ENCODE results near the gene MCF2L2. TPM values are rescaled to one million over a fixed set of nuclear protein-coding genes. Genes with fewer than 3 reads are reported as not detected.

MCF2L2 gene
- total and polyA plus RNA-seq, 5 donors from 2014 or later = 2.1 to 20.7 (median 4.0) TPM

- H3K27me3 Mint-ChIP-seq = no peaks in the 10 kb centered on the region
- H3K27ac Mint-ChIP-seq = no peak overlapping the region
- no peak for DNase-seq
Measured at GRCh38 chr3:183381673-183382072, 46.7 kb downstream of the MCF2L2 start.

GRCh38 chr3:183381179-183381578, 47.2 kb downstream of the MCF2L2 start:
- Histone ChIP-seq H3K4me3 (ENCODE audit: low read depth, low read length) (no peak overlapping the region), H3K27me3 (ENCODE audit: control insufficient read depth, insufficient read depth, low read length) (no peaks in the 10 kb centered on the region), H3K27ac (ENCODE audit: insufficient read depth, low read length, poor library complexity, severe bottlenecking) (no peak overlapping the region), H3K36me3 (ENCODE audit: control insufficient read depth, insufficient read depth, low read length) (peaks cover 8% of the 10 kb centered on the region), H3K4me1 (ENCODE audit: control insufficient read depth, insufficient read depth, low read length, poor library complexity, severe bottlenecking) (no peaks in the 10 kb centered on the region), H3K9me3 (ENCODE audit: control insufficient read depth in 2 of 2, low read length in 2 of 2) (no peaks in the 10 kb centered on the region)
- DNase-seq (no peak), ATAC-seq (ENCODE audit: low read depth in 2 of 2) (no peak)
- Mint-ChIP-seq H3K4me1 (peaks cover 12 to 22% (median 13%) of the 10 kb centered on the region in 4 donors), H3K4me3 (no peak overlapping the region), H3K9me3 (no peaks in the 10 kb centered on the region), H3K36me3 (peaks cover 4% of the 10 kb centered on the region), H3K27ac (no peak overlapping the region), H3K27me3 (no peaks in the 10 kb centered on the region)

More at GRCh38 chr3:183381673-183382072, 46.7 kb downstream of the MCF2L2 start:
- no peak overlapping the region for H3K4me3 ChIP-seq (ENCODE audit: low read depth, low read length)
- no peaks in the 10 kb centered on the region for H3K4me1 ChIP-seq (ENCODE audit: control insufficient read depth, insufficient read depth, low read length, poor library complexity, severe bottlenecking)
- no peak overlapping the region for H3K4me3 Mint-ChIP-seq
- H3K36me3 ChIP-seq (ENCODE audit: control insufficient read depth, insufficient read depth, low read length) = peaks cover 8% of the 10 kb centered on the region
- peaks cover 12 to 22% (median 13%) of the 10 kb centered on the region in 4 donors for H3K4me1 Mint-ChIP-seq
- no peak for ATAC-seq (ENCODE audit: low read depth in 2 of 2)
- peaks cover 4% of the 10 kb centered on the region for H3K36me3 Mint-ChIP-seq
- no peaks in the 10 kb centered on the region for H3K27me3 ChIP-seq (ENCODE audit: control insufficient read depth, insufficient read depth, low read length)
- H3K9me3 ChIP-seq (ENCODE audit: control insufficient read depth in 2 of 2, low read length in 2 of 2) = no peaks in the 10 kb centered on the region
- H3K9me3 Mint-ChIP-seq = no peaks in the 10 kb centered on the region
- no peak overlapping the region for H3K27ac ChIP-seq (ENCODE audit: insufficient read depth, low read length, poor library complexity, severe bottlenecking)

- no peaks in the 10 kb centered on the region for H3K9me3 Mint-ChIP-seq
- Histone ChIP-seq H3K27me3 (ENCODE audit: control insufficient read depth, insufficient read depth, low read length) (no peaks in the 10 kb centered on the region), H3K4me1 (ENCODE audit: control insufficient read depth, insufficient read depth, low read length, poor library complexity, severe bottlenecking) (no peaks in the 10 kb centered on the region), H3K4me3 (ENCODE audit: low read depth, low read length) (no peak overlapping the region), H3K9me3 (ENCODE audit: control insufficient read depth in 2 of 2, low read length in 2 of 2) (no peaks in the 10 kb centered on the region), H3K36me3 (ENCODE audit: control insufficient read depth, insufficient read depth, low read length) (peaks cover 8% of the 10 kb centered on the region), H3K27ac (ENCODE audit: insufficient read depth, low read length, poor library complexity, severe bottlenecking) (no peak overlapping the region)
- ATAC-seq (ENCODE audit: low read depth in 2 of 2) (no peak), DNase-seq (no peak)
- H3K36me3 Mint-ChIP-seq = peaks cover 4% of the 10 kb centered on the region
- H3K4me3 Mint-ChIP-seq = no peak overlapping the region
- H3K27ac Mint-ChIP-seq = no peak overlapping the region
- H3K4me1 Mint-ChIP-seq = peaks cover 10 to 24% (median 11%) of the 10 kb centered on the region in 4 donors
- no peaks in the 10 kb centered on the region for H3K27me3 Mint-ChIP-seq
Measured at GRCh38 chr3:183378951-183379350, 49.5 kb downstream of the MCF2L2 start.

- no peak overlapping the region for H3K27ac ChIP-seq (ENCODE audit: insufficient read depth, low read length, poor library complexity, severe bottlenecking)
- H3K9me3 Mint-ChIP-seq = no peaks in the 10 kb centered on the region
- H3K36me3 ChIP-seq (ENCODE audit: control insufficient read depth, insufficient read depth, low read length) = peaks cover 10% of the 10 kb centered on the region
- H3K4me3 Mint-ChIP-seq = no peak overlapping the region
- peak overlapping the region in 1 of 3 donors; percentile 86 for H3K27ac Mint-ChIP-seq
- H3K4me1 ChIP-seq (ENCODE audit: control insufficient read depth, insufficient read depth, low read length, poor library complexity, severe bottlenecking) = no peaks in the 10 kb centered on the region
- no peaks in the 10 kb centered on the region for H3K9me3 ChIP-seq (ENCODE audit: control insufficient read depth in 2 of 2, low read length in 2 of 2)
- H3K36me3 Mint-ChIP-seq = peaks cover 4% of the 10 kb centered on the region
- DNase-seq (no peak), ATAC-seq (ENCODE audit: low read depth in 2 of 2) (no peak)
- H3K4me3 ChIP-seq (ENCODE audit: low read depth, low read length) = no peak overlapping the region
- H3K27me3 ChIP-seq (ENCODE audit: control insufficient read depth, insufficient read depth, low read length) = no peaks in the 10 kb centered on the region
- H3K4me1 Mint-ChIP-seq = peaks cover 10 to 24% (median 11%) of the 10 kb centered on the region in 4 donors
- H3K27me3 Mint-ChIP-seq = no peaks in the 10 kb centered on the region
Measured at GRCh38 chr3:183378545-183378944, 49.9 kb downstream of the MCF2L2 start.

GRCh38 chr3:183378008-183378407, 50.4 kb downstream of the MCF2L2 start:
- Histone ChIP-seq H3K9me3 (ENCODE audit: control insufficient read depth in 2 of 2, low read length in 2 of 2) (no peaks in the 10 kb centered on the region), H3K4me1 (ENCODE audit: control insufficient read depth, insufficient read depth, low read length, poor library complexity, severe bottlenecking) (no peaks in the 10 kb centered on the region), H3K4me3 (ENCODE audit: low read depth, low read length) (no peak overlapping the region), H3K27ac (ENCODE audit: insufficient read depth, low read length, poor library complexity, severe bottlenecking) (no peak overlapping the region), H3K36me3 (ENCODE audit: control insufficient read depth, insufficient read depth, low read length) (peaks cover 11% of the 10 kb centered on the region), H3K27me3 (ENCODE audit: control insufficient read depth, insufficient read depth, low read length) (no peaks in the 10 kb centered on the region)
- peak overlapping the region; percentile 57 to 86 (median 85) for H3K27ac Mint-ChIP-seq
- peaks cover 4% of the 10 kb centered on the region for H3K36me3 Mint-ChIP-seq
- no peak overlapping the region for H3K4me3 Mint-ChIP-seq
- ATAC-seq (ENCODE audit: low read depth in 2 of 2) (no peak), DNase-seq (no peak)
- H3K9me3 Mint-ChIP-seq = no peaks in the 10 kb centered on the region
- H3K27me3 Mint-ChIP-seq = no peaks in the 10 kb centered on the region
- H3K4me1 Mint-ChIP-seq = peaks cover 10 to 24% (median 11%) of the 10 kb centered on the region in 4 donors

GRCh38 chr3:183377307-183377959, 51.0 kb downstream of the MCF2L2 start:
- no peak overlapping the region for H3K4me3 ChIP-seq (ENCODE audit: low read depth, low read length)
- ATAC-seq (ENCODE audit: low read depth in 2 of 2) = peak in 1 of 2 donors; percentile 52
- peak overlapping the region; percentile 57 to 86 (median 85) for H3K27ac Mint-ChIP-seq
- no peak overlapping the region for H3K4me3 Mint-ChIP-seq
- no peaks in the 10 kb centered on the region for H3K4me1 ChIP-seq (ENCODE audit: control insufficient read depth, insufficient read depth, low read length, poor library complexity, severe bottlenecking)
- no peaks in the 10 kb centered on the region for H3K27me3 Mint-ChIP-seq
- H3K9me3 Mint-ChIP-seq = no peaks in the 10 kb centered on the region
- DNase-seq = no peak
- no peaks in the 10 kb centered on the region for H3K27me3 ChIP-seq (ENCODE audit: control insufficient read depth, insufficient read depth, low read length)
- H3K36me3 ChIP-seq (ENCODE audit: control insufficient read depth, insufficient read depth, low read length) = peaks cover 11% of the 10 kb centered on the region
- H3K27ac ChIP-seq (ENCODE audit: insufficient read depth, low read length, poor library complexity, severe bottlenecking) = no peak overlapping the region
- H3K9me3 ChIP-seq (ENCODE audit: control insufficient read depth in 2 of 2, low read length in 2 of 2) = no peaks in the 10 kb centered on the region
- peaks cover 10 to 24% (median 11%) of the 10 kb centered on the region in 4 donors for H3K4me1 Mint-ChIP-seq
- H3K36me3 Mint-ChIP-seq = peaks cover 4% of the 10 kb centered on the region

- H3K27ac ChIP-seq (ENCODE audit: insufficient read depth, low read length, poor library complexity, severe bottlenecking) = no peak overlapping the region
- H3K36me3 ChIP-seq (ENCODE audit: control insufficient read depth, insufficient read depth, low read length) = peaks cover 10% of the 10 kb centered on the region
- ATAC-seq (ENCODE audit: low read depth in 2 of 2) = no peak
- Mint-ChIP-seq H3K27ac (no peak overlapping the region), H3K27me3 (no peaks in the 10 kb centered on the region), H3K36me3 (peaks cover 4% of the 10 kb centered on the region), H3K4me3 (no peak overlapping the region), H3K9me3 (no peaks in the 10 kb centered on the region), H3K4me1 (peaks cover 12 to 19% (median 15%) of the 10 kb centered on the region in 4 donors)
- H3K4me1 ChIP-seq (ENCODE audit: control insufficient read depth, insufficient read depth, low read length, poor library complexity, severe bottlenecking) = no peaks in the 10 kb centered on the region
- no peaks in the 10 kb centered on the region for H3K27me3 ChIP-seq (ENCODE audit: control insufficient read depth, insufficient read depth, low read length)
- H3K4me3 ChIP-seq (ENCODE audit: low read depth, low read length) = no peak overlapping the region
- no peaks in the 10 kb centered on the region for H3K9me3 ChIP-seq (ENCODE audit: control insufficient read depth in 2 of 2, low read length in 2 of 2)
- DNase-seq = no peak
Measured at GRCh38 chr3:183375787-183376186, 52.6 kb downstream of the MCF2L2 start.

- no peaks in the 10 kb centered on the region for H3K27me3 ChIP-seq (ENCODE audit: control insufficient read depth, insufficient read depth, low read length)
- no peak overlapping the region for H3K4me3 Mint-ChIP-seq
- H3K4me3 ChIP-seq (ENCODE audit: low read depth, low read length) = no peak overlapping the region
Measured at GRCh38 chr3:183375337-183375736, 53.1 kb downstream of the MCF2L2 start.

More at GRCh38 chr3:183375337-183375736, 53.1 kb downstream of the MCF2L2 start:
- peaks cover 4% of the 10 kb centered on the region for H3K36me3 Mint-ChIP-seq
- H3K4me1 Mint-ChIP-seq = peaks cover 12 to 21% (median 16%) of the 10 kb centered on the region in 4 donors
- ATAC-seq (ENCODE audit: low read depth in 2 of 2) = no peak
- no peaks in the 10 kb centered on the region for H3K4me1 ChIP-seq (ENCODE audit: control insufficient read depth, insufficient read depth, low read length, poor library complexity, severe bottlenecking)
- H3K27ac Mint-ChIP-seq = no peak overlapping the region
- H3K9me3 ChIP-seq (ENCODE audit: control insufficient read depth in 2 of 2, low read length in 2 of 2) = no peaks in the 10 kb centered on the region
- H3K27me3 Mint-ChIP-seq = no peaks in the 10 kb centered on the region
- no peaks in the 10 kb centered on the region for H3K9me3 Mint-ChIP-seq
- H3K27ac ChIP-seq (ENCODE audit: insufficient read depth, low read length, poor library complexity, severe bottlenecking) = no peak overlapping the region
- no peak for DNase-seq
- peaks cover 9% of the 10 kb centered on the region for H3K36me3 ChIP-seq (ENCODE audit: control insufficient read depth, insufficient read depth, low read length)
